PFSK-1 (cell line): Measurements from ENCODE around the gene GDF7.

Experiments
- FOXP2 ChIP-seq: optimal IDR thresholded peaks from 2 replicates; pipeline ENCODE3; 2011; ENCODE audit warnings: borderline replicate concordance, control low read depth, inconsistent platforms; ENCODE audit not compliant: insufficient read depth; ENCODE audit errors: extremely low read length, extremely low read depth
- POLR2AphosphoS5 ChIP-seq: IDR thresholded peaks from 2 replicates; pipeline ENCODE4 v1.6.1; 2012; ENCODE audit warnings: low read depth, mild to moderate bottlenecking, control low read depth, low read length, moderate library complexity
- SIN3A ChIP-seq: IDR thresholded peaks from 2 replicates; pipeline ENCODE4 v1.6.1; 2012; ENCODE audit warnings: mild to moderate bottlenecking, low read length, moderate library complexity, borderline replicate concordance; ENCODE audit not compliant: insufficient read depth
- TAF1 ChIP-seq: IDR thresholded peaks from 2 replicates; pipeline ENCODE4 v1.6.1; 2012; ENCODE audit warnings: low read length, control low read depth, borderline replicate concordance; ENCODE audit not compliant: insufficient read depth
- TF ChIP-seq, protein P1 (sequence below), 2 experiments: IDR thresholded peaks; 2 replicates each; pipeline versions ENCODE4 v1.6.1 to v1.8.0; 2011 to 2012; ENCODE audit warnings: low read depth in 2 of 2, low read length in 2 of 2, control low read depth in 1 of 2, inconsistent platforms in 1 of 2, mild to moderate bottlenecking in 1 of 2, moderate library complexity in 1 of 2; ENCODE audit not compliant: insufficient read depth in 1 of 2

The GDF7 gene

DNA sequence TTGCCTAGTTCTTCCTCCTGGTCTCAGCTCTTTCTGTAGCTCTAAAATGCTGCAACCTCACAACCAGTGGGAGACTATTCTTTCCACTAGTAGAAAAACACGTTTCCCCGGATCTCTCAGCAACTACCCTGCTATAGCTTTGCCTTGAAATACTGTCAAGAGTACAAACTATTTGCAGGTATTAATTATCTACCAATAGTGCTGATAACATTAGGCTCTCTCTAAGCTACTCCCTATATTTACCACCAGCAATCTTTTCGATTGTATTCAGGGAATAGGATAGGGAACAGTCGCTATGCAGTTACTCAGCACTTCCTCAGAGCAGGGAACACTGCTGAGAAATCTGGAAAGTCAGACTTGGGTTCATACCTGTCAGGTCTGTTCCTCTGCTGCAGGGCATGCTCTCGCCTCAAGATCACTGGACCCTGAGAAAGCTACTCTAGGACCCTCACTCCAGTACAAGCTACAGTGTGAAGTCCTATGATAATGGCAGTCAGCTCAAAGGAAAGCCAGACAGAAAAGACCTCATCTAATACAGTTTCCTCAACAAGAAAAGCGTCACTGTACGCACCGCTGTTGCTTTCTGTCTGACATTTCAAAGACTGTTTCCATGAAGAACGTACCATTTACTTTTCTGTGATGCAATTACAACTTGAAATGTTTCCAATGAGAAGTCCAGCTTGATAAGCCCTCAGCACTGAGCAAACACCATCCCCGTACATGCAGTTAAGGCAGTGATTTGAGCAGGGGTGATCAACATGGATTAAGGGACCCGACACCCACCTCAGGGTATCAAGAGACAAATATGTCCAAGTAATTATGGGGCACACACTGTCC, 22.7 kb downstream of the GDF7 start:
- TF ChIP-seq SIN3A (no peak), FOXP2 (no peak), POLR2AphosphoS5 (no peak), TAF1 (no peak)
- TF ChIP-seq, protein P1, sequence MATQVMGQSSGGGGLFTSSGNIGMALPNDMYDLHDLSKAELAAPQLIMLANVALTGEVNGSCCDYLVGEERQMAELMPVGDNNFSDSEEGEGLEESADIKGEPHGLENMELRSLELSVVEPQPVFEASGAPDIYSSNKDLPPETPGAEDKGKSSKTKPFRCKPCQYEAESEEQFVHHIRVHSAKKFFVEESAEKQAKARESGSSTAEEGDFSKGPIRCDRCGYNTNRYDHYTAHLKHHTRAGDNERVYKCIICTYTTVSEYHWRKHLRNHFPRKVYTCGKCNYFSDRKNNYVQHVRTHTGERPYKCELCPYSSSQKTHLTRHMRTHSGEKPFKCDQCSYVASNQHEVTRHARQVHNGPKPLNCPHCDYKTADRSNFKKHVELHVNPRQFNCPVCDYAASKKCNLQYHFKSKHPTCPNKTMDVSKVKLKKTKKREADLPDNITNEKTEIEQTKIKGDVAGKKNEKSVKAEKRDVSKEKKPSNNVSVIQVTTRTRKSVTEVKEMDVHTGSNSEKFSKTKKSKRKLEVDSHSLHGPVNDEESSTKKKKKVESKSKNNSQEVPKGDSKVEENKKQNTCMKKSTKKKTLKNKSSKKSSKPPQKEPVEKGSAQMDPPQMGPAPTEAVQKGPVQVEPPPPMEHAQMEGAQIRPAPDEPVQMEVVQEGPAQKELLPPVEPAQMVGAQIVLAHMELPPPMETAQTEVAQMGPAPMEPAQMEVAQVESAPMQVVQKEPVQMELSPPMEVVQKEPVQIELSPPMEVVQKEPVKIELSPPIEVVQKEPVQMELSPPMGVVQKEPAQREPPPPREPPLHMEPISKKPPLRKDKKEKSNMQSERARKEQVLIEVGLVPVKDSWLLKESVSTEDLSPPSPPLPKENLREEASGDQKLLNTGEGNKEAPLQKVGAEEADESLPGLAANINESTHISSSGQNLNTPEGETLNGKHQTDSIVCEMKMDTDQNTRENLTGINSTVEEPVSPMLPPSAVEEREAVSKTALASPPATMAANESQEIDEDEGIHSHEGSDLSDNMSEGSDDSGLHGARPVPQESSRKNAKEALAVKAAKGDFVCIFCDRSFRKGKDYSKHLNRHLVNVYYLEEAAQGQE (IDR thresholded peaks at IDR 0.05; ENCODE audit: insufficient read depth in 1 of 2, low read depth in 2 of 2, low read length in 2 of 2): no peak

DNA sequence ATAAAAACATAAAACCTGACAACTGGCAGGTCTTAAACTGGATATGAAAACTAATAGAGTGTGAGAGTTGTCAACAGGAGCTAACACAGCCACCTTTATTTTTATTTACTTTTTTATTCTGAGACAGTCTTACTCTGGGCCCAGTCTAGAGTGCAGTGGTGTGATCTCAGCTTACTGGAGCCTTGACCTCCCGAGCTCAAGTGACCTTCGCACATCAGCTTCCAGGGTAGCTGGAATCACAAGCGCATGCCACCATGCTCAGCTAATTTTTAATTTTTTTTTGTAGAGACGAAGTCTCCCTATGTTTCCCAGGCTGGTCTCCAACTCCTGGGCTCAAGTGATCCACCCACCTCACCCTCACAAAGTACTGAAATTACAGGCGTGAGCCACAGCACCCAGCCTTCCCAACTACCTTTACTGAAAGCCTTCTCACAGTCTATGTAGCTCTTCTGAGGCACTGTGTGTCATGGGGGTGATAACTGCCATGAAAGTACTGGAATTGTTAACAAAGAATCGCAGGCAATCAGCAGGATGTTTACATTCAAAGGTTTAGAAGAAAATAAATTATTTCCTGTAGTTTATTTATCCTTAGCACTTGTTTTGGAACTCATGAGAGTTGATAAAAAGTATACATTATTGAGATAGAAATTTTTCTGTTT, 24.3 kb downstream of the GDF7 start:
- no peak for TF ChIP-seq TAF1
- no peak for TF ChIP-seq FOXP2
- TF ChIP-seq, protein P1 (IDR thresholded peaks at IDR 0.05; ENCODE audit: insufficient read depth in 1 of 2, low read depth in 2 of 2, low read length in 2 of 2): no peak
- no peak for TF ChIP-seq SIN3A
- no peak for TF ChIP-seq POLR2AphosphoS5

DNA sequence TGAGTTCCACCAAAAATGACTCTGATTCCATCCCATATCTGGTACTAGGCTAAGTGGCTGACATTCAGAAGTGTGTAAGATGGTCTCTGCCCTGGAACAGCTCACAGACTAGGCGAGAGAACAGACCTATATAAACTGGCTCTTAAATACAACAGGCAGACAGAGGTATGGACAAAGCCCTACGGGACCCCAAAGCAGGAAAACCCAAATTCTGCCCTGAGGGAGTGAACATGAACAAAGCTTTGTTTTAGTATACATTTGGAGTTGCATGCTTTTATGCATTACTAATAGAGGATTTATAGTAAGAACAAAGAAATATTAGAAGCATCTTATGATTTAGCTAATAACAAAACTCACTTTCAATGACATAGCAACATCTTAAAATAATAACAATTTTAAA, 25.1 kb downstream of the GDF7 start:
- TF ChIP-seq TAF1: no peak
- no peak for TF ChIP-seq FOXP2
- TF ChIP-seq, protein P1 (IDR thresholded peaks at IDR 0.05; ENCODE audit: insufficient read depth in 1 of 2, low read depth in 2 of 2, low read length in 2 of 2): no peak
- TF ChIP-seq POLR2AphosphoS5: no peak
- no peak for TF ChIP-seq SIN3A

DNA sequence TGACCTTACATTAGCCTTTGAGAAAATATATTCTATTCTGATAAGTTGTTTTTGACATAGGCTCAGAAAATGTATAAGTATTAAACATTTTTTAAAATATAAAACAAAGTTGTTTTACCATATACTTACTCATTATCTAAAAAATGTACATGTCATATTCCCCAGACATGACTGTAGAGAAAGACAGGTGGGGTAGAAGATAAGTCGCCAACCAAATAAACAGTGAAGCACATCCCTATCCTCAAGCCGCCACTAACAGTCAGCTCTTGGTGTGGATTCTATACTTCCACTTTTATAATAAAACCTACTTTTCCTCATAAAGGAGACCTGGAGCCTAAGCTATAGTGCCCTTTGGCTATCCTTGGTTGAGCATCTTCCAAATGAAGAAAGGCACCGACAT, 26.4 kb downstream of the GDF7 start:
- TF ChIP-seq TAF1: no peak
- TF ChIP-seq FOXP2: no peak
- no peak for TF ChIP-seq SIN3A
- TF ChIP-seq, protein P1 (IDR thresholded peaks at IDR 0.05; ENCODE audit: insufficient read depth in 1 of 2, low read depth in 2 of 2, low read length in 2 of 2): no peak
- TF ChIP-seq POLR2AphosphoS5: no peak
